Activated CD8-positive, alpha-beta memory T cell treated with anti-CD3 and anti-CD28 coated beads, Interleukin-2, amount 50 U/mL, for 1 hour (primary cell): ENCODE data around the gene C7orf57.

ENCODE experiments used
- DNase-seq: peaks from one replicate; pipeline ENCODE4 v3.0.0-alpha.2; 2020; ENCODE audit errors: extremely low read depth

The C7orf57 gene

DNA sequence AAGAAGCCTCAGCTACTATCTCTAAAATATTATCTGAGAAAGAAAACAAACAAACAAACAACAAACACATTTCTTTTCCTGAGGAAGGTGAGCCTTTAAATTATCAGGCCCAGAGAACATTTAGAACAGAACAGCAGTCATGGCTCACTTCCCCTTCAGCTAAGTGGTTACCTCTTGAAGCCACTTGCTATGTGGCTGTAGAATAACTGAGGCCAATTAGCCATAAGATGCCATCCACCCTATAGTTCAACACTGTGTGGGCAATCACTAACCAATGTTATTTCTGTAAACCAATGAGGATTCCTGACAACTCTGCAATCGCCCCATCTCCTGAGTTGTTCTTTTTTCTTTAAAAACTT lies 50.1 kb downstream of the C7orf57 start:
- no peak for DNase-seq

GRCh38 chr7:48085942-48086341 lies 50.6 kb downstream of the C7orf57 start:
- no peak for DNase-seq

DNA sequence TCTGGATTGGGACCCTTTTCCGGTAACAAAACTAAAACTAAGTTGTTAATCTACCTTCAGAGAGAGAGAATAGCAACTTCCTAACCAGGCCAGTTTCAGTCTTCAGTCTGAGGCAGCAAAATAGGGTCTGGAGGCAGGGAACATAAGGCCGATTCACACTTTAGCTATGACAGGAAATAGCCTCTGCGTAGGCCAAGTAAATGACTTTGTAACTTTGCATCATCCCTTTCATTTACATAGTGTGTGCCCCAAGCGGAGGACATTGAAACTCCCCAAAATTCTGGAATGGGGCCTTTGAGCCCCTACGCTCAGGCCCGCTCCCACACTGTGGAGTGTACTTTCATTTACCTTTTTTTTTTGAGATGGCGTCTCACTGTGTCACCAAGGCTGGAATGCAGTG lies 52.0 kb downstream of the C7orf57 start:
- DNase-seq, result no peak

DNA sequence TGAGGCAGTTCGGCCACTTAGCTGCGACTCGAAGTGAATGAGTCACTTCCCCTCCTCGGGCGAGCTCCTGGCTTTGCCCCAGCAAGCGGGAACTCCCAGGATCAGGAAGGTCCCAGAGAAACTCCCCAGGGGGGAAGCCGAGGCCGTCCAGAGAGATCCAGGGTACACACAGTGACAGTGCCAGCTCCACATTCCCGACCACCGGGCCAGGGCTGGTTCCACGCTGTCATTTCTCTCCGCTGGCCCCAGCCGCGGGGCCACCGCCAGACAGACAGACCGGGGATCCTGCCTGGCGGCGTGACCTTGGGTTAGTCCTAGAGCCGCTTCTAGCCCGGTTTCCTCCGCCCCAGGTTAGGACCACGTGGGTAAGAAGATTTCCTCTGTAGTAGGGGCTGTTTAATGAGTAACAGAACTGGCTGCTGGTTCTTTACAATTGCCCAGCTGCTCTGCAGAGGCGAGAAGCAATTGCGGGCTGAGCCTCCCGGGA lies 53.3 kb downstream of the C7orf57 start:
- no peak for DNase-seq

DNA sequence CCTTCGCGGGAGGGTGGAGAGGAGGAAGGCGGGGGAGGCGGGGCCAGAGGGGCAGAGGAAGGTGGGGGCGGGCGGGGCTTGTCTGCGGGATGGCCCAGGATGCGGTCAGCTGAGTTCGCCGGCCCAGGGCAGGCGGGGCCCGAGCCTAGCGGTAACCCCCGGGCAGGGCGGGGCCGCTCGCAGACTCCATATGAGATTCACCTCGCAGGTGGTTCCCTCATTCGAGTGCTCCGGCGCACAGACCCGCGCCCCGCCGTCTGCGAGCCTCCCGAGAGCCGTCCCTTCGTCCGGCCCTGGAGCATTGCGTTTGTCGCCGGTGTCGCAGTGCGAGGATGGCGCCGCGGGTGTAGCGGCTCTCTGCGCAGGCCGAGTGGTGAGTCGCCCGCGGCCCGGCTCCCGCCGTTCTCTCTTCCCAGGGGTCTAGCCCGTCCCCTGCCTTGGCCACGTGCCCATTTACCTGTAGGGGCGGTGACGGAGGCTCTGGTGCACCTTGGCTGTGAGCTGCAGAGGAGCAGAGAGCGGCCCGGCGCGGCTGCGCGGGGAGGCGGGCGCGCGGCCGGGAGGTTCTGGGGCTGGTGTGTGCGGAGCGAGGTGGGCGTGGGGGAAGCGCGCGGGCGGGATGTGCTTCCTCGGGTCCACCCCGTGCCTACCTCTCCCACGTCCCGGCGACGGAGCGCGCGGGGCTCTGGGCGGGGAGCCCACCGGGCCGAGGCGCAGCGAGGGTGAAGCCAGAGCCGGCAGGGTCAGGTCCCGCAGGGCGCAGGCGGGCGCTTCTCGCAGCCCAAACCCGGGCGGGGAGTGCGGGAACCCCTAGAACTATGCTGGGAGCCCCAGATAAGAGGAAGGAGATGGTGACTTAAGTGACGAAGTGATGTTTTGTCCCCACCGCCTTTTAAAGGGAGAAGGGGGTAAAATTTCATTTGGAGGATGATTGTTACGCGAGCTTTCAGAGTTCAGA lies 54.0 kb downstream of the C7orf57 start, which contains the start of gene UPP1:
TSS of gene UPP1 (plus strand) at position 220 of the 958 bp plus-strand sequence. CDS start 5,519 bp downstream, outside the sequence.
- peak; percentile 83 for DNase-seq

DNA sequence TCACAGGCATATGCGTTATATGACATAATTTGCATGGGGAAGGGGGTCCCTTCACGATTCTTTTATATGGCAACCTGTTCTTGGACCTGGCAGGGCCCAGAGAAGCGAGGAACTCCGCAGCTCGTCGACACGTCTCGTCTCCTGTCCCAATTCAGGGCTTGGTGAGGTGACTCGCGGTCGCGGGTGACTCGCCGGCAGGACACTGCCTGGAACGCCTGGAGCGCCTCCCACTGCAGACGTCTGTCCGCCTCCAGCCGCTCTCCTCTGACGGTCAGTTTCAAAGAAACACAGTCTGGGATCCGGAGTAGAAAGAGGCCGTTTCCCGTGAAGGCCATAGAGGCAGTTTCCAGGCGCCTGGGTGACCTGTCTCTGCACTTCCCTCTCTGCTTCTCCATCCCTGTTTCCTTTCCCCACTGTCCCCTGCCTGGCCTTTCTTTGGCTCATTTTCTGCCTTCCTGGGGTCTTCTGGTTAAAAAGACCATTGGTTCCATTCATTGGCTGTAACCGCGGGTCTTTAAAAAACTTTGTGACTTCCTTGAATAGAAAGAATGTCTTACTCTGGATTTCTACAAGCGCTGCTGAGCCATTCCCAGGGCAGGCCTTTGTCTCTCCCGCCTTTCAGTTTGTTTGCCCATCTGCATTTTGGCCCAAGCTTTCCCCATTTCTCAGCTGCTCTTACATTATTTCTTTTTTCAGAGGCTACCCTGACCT lies 54.9 kb downstream of the C7orf57 start:
- DNase-seq, result no peak

GRCh38 chr7:48091506-48092433 lies 56.4 kb downstream of the C7orf57 start:
- no peak for DNase-seq

DNA sequence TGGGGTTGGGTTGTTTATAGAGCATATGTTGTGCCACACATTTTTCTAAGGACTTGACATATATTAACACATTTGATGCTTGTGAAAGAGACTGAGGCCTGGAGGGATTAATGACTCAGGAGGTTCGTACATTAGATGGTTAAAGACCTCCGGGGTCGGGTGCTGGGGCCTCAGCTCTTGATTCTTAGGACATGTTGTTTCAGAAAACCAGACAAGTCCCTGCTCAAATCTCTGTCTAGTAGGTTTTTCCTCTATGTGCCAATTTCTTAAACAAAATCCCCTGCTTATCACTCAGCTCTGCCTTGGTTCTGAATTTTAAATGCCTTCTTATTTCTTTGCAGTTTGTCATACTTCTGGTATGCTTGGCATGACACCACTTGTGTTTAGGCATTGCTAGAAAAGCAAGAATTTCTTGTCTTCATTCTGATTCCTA lies 59.5 kb downstream of the C7orf57 start:
- DNase-seq, result no peak

DNA sequence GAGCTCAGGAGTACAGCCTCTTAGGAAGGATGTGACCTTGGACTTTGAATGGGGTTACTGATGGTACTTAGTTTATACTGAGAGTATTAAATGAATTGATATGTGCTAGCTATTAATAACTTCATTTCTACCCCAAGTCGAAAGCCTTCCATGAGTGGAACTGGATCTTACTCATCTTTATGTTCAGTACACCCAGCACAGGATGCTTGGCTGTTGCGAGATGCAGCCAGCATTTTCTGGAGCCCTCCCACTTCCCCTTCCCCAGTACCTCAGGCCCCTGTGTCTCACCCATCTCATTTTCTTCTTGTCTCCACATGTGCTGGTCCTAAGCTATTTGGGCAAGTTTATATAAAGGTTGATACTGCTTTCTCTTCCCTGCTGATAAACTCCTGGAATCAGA lies 60.9 kb downstream of the C7orf57 start:
- no peak for DNase-seq

DNA sequence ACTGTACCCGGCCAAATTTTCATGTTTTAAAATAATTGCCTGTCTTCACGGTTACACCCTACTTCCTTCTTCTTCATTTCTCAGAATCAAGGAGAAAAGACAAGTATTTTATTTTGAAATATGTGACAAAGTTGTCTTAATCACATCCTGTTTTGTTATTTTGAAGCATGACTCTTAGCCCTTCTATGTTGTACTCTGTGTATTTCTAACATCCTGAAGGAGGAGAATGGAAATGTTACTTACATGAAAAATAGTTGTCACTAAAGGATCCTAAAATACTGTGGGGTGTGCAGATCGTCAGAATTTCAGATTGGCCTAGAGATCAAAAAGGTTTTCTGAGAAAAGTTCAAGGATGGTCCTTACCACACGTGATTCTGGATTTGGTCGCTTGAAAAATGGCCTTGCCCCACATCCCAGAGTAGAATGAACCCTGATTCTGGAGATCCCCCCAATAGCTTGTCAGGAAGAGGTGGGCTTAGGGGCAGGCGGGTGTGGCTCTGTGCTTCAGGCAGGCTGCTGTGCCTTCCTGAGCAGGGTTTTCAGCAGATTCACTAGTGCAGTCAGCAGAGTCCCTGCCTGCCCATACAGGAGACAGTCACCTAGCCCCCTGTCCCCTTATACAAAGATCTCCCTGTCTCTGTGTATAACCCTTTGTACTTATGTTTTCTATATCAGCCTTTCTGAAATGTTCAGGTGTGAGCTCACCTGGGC lies 62.3 kb downstream of the C7orf57 start:
- no peak for DNase-seq

- DNase-seq, result no peak
Measured at GRCh38 chr7:48098846-48099245, 63.5 kb downstream of the C7orf57 start.

- no peak for DNase-seq
Measured at GRCh38 chr7:48099781-48100180, 64.4 kb downstream of the C7orf57 start.

- no peak for DNase-seq
Measured at GRCh38 chr7:48101352-48101751, 66.0 kb downstream of the C7orf57 start.

DNA sequence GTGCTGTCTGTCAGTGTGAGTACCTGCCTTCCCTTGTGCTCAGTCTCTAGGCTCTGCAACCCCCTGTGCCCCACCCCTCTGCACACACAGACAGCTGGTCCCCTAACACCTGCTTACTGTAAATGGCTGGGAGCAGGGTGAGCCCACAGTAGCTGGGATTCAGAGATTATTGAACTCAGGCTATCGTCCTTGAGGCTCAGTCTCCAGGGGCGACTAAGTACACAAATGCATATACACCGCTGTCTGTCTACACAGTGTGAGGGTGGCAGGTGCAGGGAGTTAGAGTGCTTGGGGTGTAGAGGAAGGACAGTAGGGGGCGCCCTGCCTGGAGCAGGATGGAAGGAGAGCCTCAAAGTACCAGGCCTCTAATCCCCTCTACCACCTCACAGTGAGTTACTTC lies 66.6 kb downstream of the C7orf57 start:
- DNase-seq, result no peak

GRCh38 chr7:48102530-48102929 lies 67.2 kb downstream of the C7orf57 start:
- no peak for DNase-seq

DNA sequence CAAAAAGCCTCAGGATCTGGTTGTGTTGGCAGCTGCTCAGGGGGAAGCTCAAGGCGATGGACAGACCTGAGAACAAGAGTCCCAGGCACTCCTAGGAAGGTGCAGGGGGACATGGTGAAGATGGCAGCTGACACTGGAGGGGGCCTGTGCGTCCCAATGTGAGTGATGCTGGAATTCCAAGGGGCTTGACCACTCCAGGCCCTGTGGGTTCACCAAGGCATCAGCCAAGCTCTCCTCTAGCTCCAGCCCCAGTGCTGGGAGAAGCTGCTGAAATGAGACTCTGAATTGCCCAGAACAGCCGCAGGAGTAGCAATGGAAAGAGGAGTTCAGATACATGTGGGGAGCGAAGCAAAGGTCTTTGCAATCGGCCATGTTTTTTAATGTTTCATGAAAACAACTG lies 69.7 kb downstream of the C7orf57 start:
- DNase-seq, result no peak

GRCh38 chr7:48106906-48107659 lies 71.7 kb downstream of the C7orf57 start:
- no peak for DNase-seq

GRCh38 chr7:48107926-48108472 lies 72.7 kb downstream of the C7orf57 start:
- no peak for DNase-seq

DNA sequence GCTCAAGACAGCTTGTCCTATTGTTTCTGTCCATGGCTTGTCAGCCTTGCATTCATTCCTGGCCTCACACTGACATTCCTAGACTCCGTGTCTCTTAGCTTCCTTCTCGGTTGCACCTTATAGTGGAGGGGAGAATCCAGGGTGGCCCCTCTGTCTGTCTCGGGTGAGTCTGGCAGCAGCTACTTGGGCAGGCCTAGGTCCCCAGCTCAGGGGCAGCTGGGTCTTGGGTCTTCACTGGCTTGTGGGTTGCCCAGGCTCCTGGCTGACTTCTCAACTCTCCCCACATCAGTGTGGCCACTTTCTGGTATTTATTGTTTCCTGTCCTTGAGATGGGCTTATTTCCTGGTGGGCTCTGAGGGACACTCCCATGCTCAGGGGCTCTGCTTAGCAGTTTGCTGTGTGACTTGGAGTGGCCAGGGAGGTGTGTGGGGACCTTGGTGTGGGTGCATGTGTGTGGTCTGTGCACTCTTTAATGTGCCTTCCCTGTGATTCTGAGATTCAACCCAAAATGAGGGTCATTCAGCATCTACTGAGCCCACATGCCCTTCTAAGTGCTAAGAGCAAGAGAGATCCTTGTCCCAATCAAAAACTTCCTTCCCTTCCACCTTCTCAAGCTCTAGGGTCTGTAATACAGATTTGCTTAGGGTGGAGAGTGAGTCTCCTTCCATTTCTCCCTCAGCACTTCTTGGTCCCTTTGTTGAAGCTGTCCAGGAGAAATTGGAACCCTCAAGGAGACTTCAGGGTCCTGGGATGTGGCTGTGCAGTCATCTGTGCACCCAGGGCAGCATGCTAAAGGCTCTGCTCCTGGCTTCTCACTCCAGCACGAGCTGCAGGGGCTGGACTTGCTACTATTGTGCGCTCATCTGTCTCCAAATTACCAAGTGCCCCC lies 73.9 kb downstream of the C7orf57 start:
- no peak for DNase-seq
